Measurements from ENCODE around the gene DNAH8.

DNAH8 gene

GRCh38 chr6:39079197-39080125 lies 364.4 kb downstream of the DNAH8 start:
- no peak for TF ChIP-seq CTCF (IDR thresholded peaks at IDR 0.05; ENCODE audit: insufficient read depth, missing control alignments)
- FAIRE-seq, result no peak
- no peak for DNase-seq (ENCODE audit: insufficient read length, low spot score)

All from D721Med (cell line).